CD14-positive monocyte (primary cell): ENCODE measurements around the gene SLC4A1. TPM values are rescaled to one million over a fixed set of nuclear protein-coding genes. Genes with fewer than 3 reads are reported as not detected.
A peak's percentile ranks its signal among the peaks of the same experiment; 100 is the strongest.

Source experiments
- DNase-seq, 3 donors: peaks; one replicate each; pipeline ENCODE4 v3.0.0-alpha.2; 2011 to 2022
- H2AFZ ChIP-seq: 2 replicates; pipeline ENCODE4 v1.6.0; 2012; ENCODE audit warnings: mild to moderate bottlenecking, low read depth, low read length, inconsistent platforms; ENCODE audit not compliant: insufficient read depth, poor library complexity, severe bottlenecking
- H3K27ac ChIP-seq, 2 donors: 1 replicate in 1 of 2; 2 replicates in 1 of 2; pipeline ENCODE4 v1.5.1; 2012 to 2013; ENCODE audit warnings: low read length in 2 of 2, control low read depth in 1 of 2, inconsistent platforms in 1 of 2, low read depth in 1 of 2, mild to moderate bottlenecking in 1 of 2
- H3K27me3 ChIP-seq, 2 donors: one replicate each; pipeline versions ENCODE4 v1.6.0 to v1.6.1; 2011 to 2013; ENCODE audit warnings: low read length in 2 of 2; ENCODE audit not compliant: control insufficient read depth in 2 of 2, insufficient read depth in 2 of 2
- H3K36me3 ChIP-seq, 2 donors: replicated peaks in 1 of 2; 1 replicate in 1 of 2; 2 replicates in 1 of 2; pipeline versions ENCODE4 v1.5.1 to v1.6.1; 2012 to 2013; ENCODE audit warnings: low read length in 2 of 2, control low read depth in 1 of 2, inconsistent platforms in 1 of 2, mild to moderate bottlenecking in 1 of 2; ENCODE audit not compliant: insufficient read depth in 2 of 2, control insufficient read depth in 1 of 2
- H3K4me1 ChIP-seq, 2 donors: 1 replicate in 1 of 2; 2 replicates in 1 of 2; pipeline versions ENCODE4 v1.5.1 to v1.6.1; 2012 to 2013; ENCODE audit warnings: low read length in 2 of 2, control low read depth in 1 of 2, inconsistent platforms in 1 of 2, mild to moderate bottlenecking in 1 of 2, moderate library complexity in 1 of 2; ENCODE audit not compliant: insufficient read depth in 2 of 2, control insufficient read depth in 1 of 2
- H3K4me2 ChIP-seq: replicated peaks from 2 replicates; pipeline ENCODE3; 2012; ENCODE audit warnings: low read length, moderate library complexity, mild to moderate bottlenecking; ENCODE audit not compliant: poor library complexity, severe bottlenecking; ENCODE audit errors: extremely low read depth
- H3K4me3 ChIP-seq, 3 experiments: fragments of 200-600 bp in 1 of 3; sonication (generic) in 1 of 3; replicated peaks in 1 of 3; 1 replicate in 2 of 3; 2 replicates in 1 of 3; pipeline ENCODE4 v1.5.1; 2011 to 2013; ENCODE audit warnings: low read length in 3 of 3, mild to moderate bottlenecking in 3 of 3, control low read depth in 2 of 3, low read depth in 2 of 3, inconsistent platforms in 1 of 3, moderate library complexity in 1 of 3
- H3K79me2 ChIP-seq: 2 replicates; pipeline ENCODE4 v1.6.0; 2012; ENCODE audit warnings: mild to moderate bottlenecking, control low read depth, inconsistent platforms, low read length, moderate library complexity; ENCODE audit not compliant: insufficient read depth
- H3K9ac ChIP-seq: 2 replicates; pipeline ENCODE4 v1.6.0; 2017; ENCODE audit warnings: low read length, mild to moderate bottlenecking; ENCODE audit not compliant: insufficient read depth, poor library complexity, severe bottlenecking
- H3K9me3 ChIP-seq, 2 donors: replicated peaks in 1 of 2; 1 replicate in 1 of 2; 2 replicates in 1 of 2; pipeline versions ENCODE4 v1.5.1 to v1.6.1; 2012 to 2013; ENCODE audit warnings: low read length in 2 of 2, control low read depth in 1 of 2; ENCODE audit not compliant: control insufficient read depth in 1 of 2, insufficient read depth in 1 of 2
- H4K20me1 ChIP-seq: 2 replicates; pipeline ENCODE4 v1.6.0; 2012; ENCODE audit warnings: mild to moderate bottlenecking, low read length, control low read depth, moderate library complexity; ENCODE audit not compliant: insufficient read depth
- H3K27ac Mint-ChIP-seq, 7 donors: one replicate each; pipeline ENCODE4 v1.8.0; 2020; ENCODE audit warnings: mild to moderate bottlenecking in 7 of 7, mixed read lengths in 7 of 7, moderate library complexity in 6 of 7, inconsistent platforms in 2 of 7
- H3K27me3 Mint-ChIP-seq, 3 donors: one replicate each; pipeline ENCODE4 v1.8.0; 2021 to 2022; ENCODE audit warnings: low read depth in 3 of 3, mild to moderate bottlenecking in 3 of 3, mixed read lengths in 3 of 3, moderate library complexity in 3 of 3, inconsistent platforms in 1 of 3
- H3K36me3 Mint-ChIP-seq, 2 donors: one replicate each; pipeline ENCODE4 v1.8.0; 2020; ENCODE audit warnings: mixed read lengths in 2 of 2, inconsistent platforms in 1 of 2, mild to moderate bottlenecking in 1 of 2
- H3K4me1 Mint-ChIP-seq: one replicate; pipeline ENCODE4 v1.8.0; 2020; ENCODE audit warnings: mild to moderate bottlenecking, mixed read lengths
- H3K4me3 Mint-ChIP-seq, 2 donors: one replicate each; pipeline ENCODE4 v1.8.0; 2020; ENCODE audit warnings: mild to moderate bottlenecking in 2 of 2, mixed read lengths in 2 of 2, moderate library complexity in 1 of 2
- H3K9me3 Mint-ChIP-seq, 7 donors: one replicate each; pipeline ENCODE4 v1.8.0; 2020 to 2022; ENCODE audit warnings: mixed read lengths in 7 of 7, mild to moderate bottlenecking in 6 of 7, moderate library complexity in 6 of 7, inconsistent platforms in 2 of 7
- CTCF ChIP-seq: fragments of 200-600 bp; IDR thresholded peaks from one replicate; pipeline ENCODE4 v1.8.0; 2022; ENCODE audit warnings: antibody characterized with exemption, mild to moderate bottlenecking
- WGBS: methylation state at CpG from one replicate; pipeline ENCODE4 v1.1.5; 2013; ENCODE audit warnings: missing lambda C conversion rate; ENCODE audit not compliant: insufficient coverage; 5-methylcytosine and 5-hydroxymethylcytosine counted together
- intact Hi-C, 2 donors: fragments of 100-400 bp; cut with micrococcal nuclease; formaldehyde crosslinking; loops; one replicate each; pipeline versions ENCODE4 v1.15.0 to v1.15.1; 2023
- polyA plus RNA-seq, 3 donors: library from polyadenylated mRNA; depleted of rRNA in 1 of 3; unstranded in 2 of 3; stranded (reverse) in 1 of 3; fragments of 300-500 nt in 2 of 3; fragments of >200 nt in 1 of 3; fragmentation: Illumina TruSeq in 2 of 3; gene quantifications; 1 replicate in 2 of 3; 2 replicates in 1 of 3; pipeline ENCODE4 v1.2.3, GENCODE V29; 2012 to 2021

SLC4A1 gene
- polyA plus RNA-seq, 3 donors: 0.04 TPM; not detected in 2

- no peak overlapping the region for H3K4me2 ChIP-seq
- DNase-seq: no peak
- intact Hi-C loops: no loop called here
- TF ChIP-seq CTCF: no peak
- Mint-ChIP-seq H3K4me1 (no peaks in the 10 kb centered on the region), H3K4me3 (no peak overlapping the region), H3K9me3 (peaks cover 0 to 2% (median 0%) of the 10 kb centered on the region in 7 donors), H3K27me3 (peaks cover 5 to 15% (median 7%) of the 10 kb centered on the region in 3 donors), H3K36me3 (no peaks in the 10 kb centered on the region), H3K27ac (no peak overlapping the region)
- no peaks in the 10 kb centered on the region for H3K4me1 ChIP-seq
- no peak overlapping the region for H3K9ac ChIP-seq
- no peaks in the 10 kb centered on the region for H3K9me3 ChIP-seq
- no peaks in the 10 kb centered on the region for H4K20me1 ChIP-seq
- H3K27me3 ChIP-seq: no peaks in the 10 kb centered on the region
- H3K4me3 ChIP-seq: no peak overlapping the region
- no peaks in the 10 kb centered on the region for H3K36me3 ChIP-seq
- H3K79me2 ChIP-seq: no peaks in the 10 kb centered on the region
- no peak overlapping the region for H2AFZ ChIP-seq
- H3K27ac ChIP-seq: no peak overlapping the region
- WGBS: 83% methylated on average over 1 of the region's 2 CpGs
These were observed 12.0 kb downstream of the SLC4A1 start for GRCh38 chr17:44255915-44256314.

GRCh38 chr17:44254361-44255095 lies 13.4 kb downstream of the SLC4A1 start:
- peaks cover 0 to 2% (median 0%) of the 10 kb centered on the region in 7 donors for H3K9me3 Mint-ChIP-seq
- no peaks in the 10 kb centered on the region for H3K36me3 ChIP-seq
- no peaks in the 10 kb centered on the region for H4K20me1 ChIP-seq
- no peaks in the 10 kb centered on the region for H3K79me2 ChIP-seq
- WGBS: 96% methylated on average over 4 of the region's 10 CpGs
- H3K9me3 ChIP-seq: no peaks in the 10 kb centered on the region
- H3K27ac Mint-ChIP-seq: peak overlapping the region in 1 of 7 donors; percentile 70
- H3K4me1 ChIP-seq: no peaks in the 10 kb centered on the region
- H2AFZ ChIP-seq: no peak overlapping the region
- no peaks in the 10 kb centered on the region for H3K27me3 ChIP-seq
- no peak overlapping the region for H3K4me3 Mint-ChIP-seq
- no peak overlapping the region for H3K9ac ChIP-seq
- H3K36me3 Mint-ChIP-seq: no peaks in the 10 kb centered on the region
- TF ChIP-seq CTCF: no peak
- no peak overlapping the region for H3K4me2 ChIP-seq
- H3K27me3 Mint-ChIP-seq: peaks cover 5 to 15% (median 8%) of the 10 kb centered on the region in 3 donors
- intact Hi-C loops: no loop called here
- DNase-seq: no peak
- H3K4me1 Mint-ChIP-seq: no peaks in the 10 kb centered on the region
- H3K27ac ChIP-seq: no peak overlapping the region
- H3K4me3 ChIP-seq: no peak overlapping the region
